HG02981 (cell line): ENCODE results near the gene OMD.

Experiments used
- ATAC-seq: cut with Tn5 transposase; IDR thresholded peaks from one replicate; pipeline ENCODE4 v1.9.1; 2021; ENCODE audit warnings: mild to moderate bottlenecking, moderate library complexity; ENCODE audit not compliant: unreplicated experiment

OMD gene

GRCh38 chr9:92424340-92424739, at the start of gene OMD:
Gene OMD (minus strand): TSS chr9:92424471. CDS start chr9:92417558, 6,913 bp downstream.
- ATAC-seq: no peak

- ATAC-seq: no peak
These were observed 43.9 kb upstream of the OMD start for GRCh38 chr9:92468206-92468605.

- no peak for ATAC-seq
These were observed 43.2 kb upstream of the OMD start for GRCh38 chr9:92467511-92467910.

GRCh38 chr9:92467041-92467440, 42.8 kb upstream of the OMD start:
- no peak for ATAC-seq

GRCh38 chr9:92463984-92464383, 39.7 kb upstream of the OMD start:
- ATAC-seq: no peak

GRCh38 chr9:92463387-92463786, 39.1 kb upstream of the OMD start:
- ATAC-seq: no peak

GRCh38 chr9:92457576-92457975, 33.3 kb upstream of the OMD start:
- ATAC-seq: no peak

- no peak for ATAC-seq
These were observed 30.9 kb upstream of the OMD start for GRCh38 chr9:92455217-92455616.

- no peak for ATAC-seq
These were observed 22.3 kb upstream of the OMD start for GRCh38 chr9:92446536-92446935.

- no peak for ATAC-seq
These were observed 20.6 kb upstream of the OMD start for GRCh38 chr9:92444841-92445240.

- ATAC-seq: no peak
These were observed 16.4 kb upstream of the OMD start for GRCh38 chr9:92440751-92441046.

- no peak for ATAC-seq
These were observed 15.9 kb upstream of the OMD start for GRCh38 chr9:92439921-92440750.

GRCh38 chr9:92438900-92439526, 14.7 kb upstream of the OMD start:
- ATAC-seq: no peak

- no peak for ATAC-seq
These were observed 11.0 kb upstream of the OMD start for GRCh38 chr9:92435263-92435662.

GRCh38 chr9:92432972-92433548, 8.8 kb upstream of the OMD start:
- ATAC-seq: no peak

- ATAC-seq: no peak
These were observed 8.1 kb upstream of the OMD start for GRCh38 chr9:92432350-92432749.

- no peak for ATAC-seq
These were observed 5.6 kb upstream of the OMD start for GRCh38 chr9:92429836-92430235.

- ATAC-seq: no peak
These were observed 2.4 kb upstream of the OMD start for GRCh38 chr9:92426501-92427145.

GRCh38 chr9:92425474-92425873, 1.2 kb upstream of the OMD start:
- ATAC-seq: no peak

- no peak for ATAC-seq
These were observed 659 bp downstream of the OMD start for GRCh38 chr9:92423612-92424011.

- no peak for ATAC-seq
These were observed 1.5 kb downstream of the OMD start for GRCh38 chr9:92422611-92423338.
